H1 (cell line): ENCODE data around the gene SMLR1. TPM values are rescaled to one million over a fixed set of nuclear protein-coding genes. Genes with fewer than 3 reads are reported as not detected.

Experiments used
- CTCF ChIA-PET: fragments of 300-600 bp; sonication (Branson Sonifier 250); formaldehyde crosslinking; loops from one replicate; lab custom pipeline; 2021; ENCODE audit not compliant: partially characterized antibody; lab: Charles Lee
- POLR2A ChIA-PET: fragments of 300-600 bp; sonication (Branson Sonifier 250); formaldehyde crosslinking; loops from one replicate; lab custom pipeline; 2021; ENCODE audit warnings: inconsistent platforms; ENCODE audit not compliant: partially characterized antibody; lab: Charles Lee
- DNase-seq, 2 experiments: peaks; one replicate each; pipeline versions ENCODE4 v3.0.0 to v3.0.0-alpha.2; 2010 to 2022; ENCODE audit warnings: low spot score in 2 of 2, low read depth in 1 of 2, mixed read lengths in 1 of 2
- FAIRE-seq: peaks from 2 replicates; lab custom pipeline; 2011; peaks lifted over from hg19 to GRCh38; lab: Jason Lieb, UNC
- H2AFZ ChIP-seq: 2 replicates; pipeline ENCODE4 v1.8.1; 2012; ENCODE audit warnings: low read length, inconsistent platforms
- H2AK5ac ChIP-seq: 2 replicates; pipeline ENCODE4 v1.6.1; 2013; ENCODE audit warnings: low read depth, low read length
- H2BK120ac ChIP-seq: replicated peaks from 2 replicates; pipeline ENCODE3; 2013; ENCODE audit warnings: low read depth, low read length, inconsistent platforms
- H2BK12ac ChIP-seq: 2 replicates; pipeline ENCODE4 v1.6.1; 2013; ENCODE audit warnings: low read depth, low read length
- H2BK15ac ChIP-seq: 2 replicates; pipeline ENCODE4 v1.6.1; 2013; ENCODE audit warnings: low read length
- H2BK20ac ChIP-seq: 2 replicates; pipeline ENCODE4 v1.6.1; 2013; ENCODE audit warnings: low read length
- H2BK5ac ChIP-seq: 2 replicates; pipeline ENCODE4 v1.6.1; 2013; ENCODE audit warnings: low read depth, low read length
- H3K14ac ChIP-seq: 2 replicates; pipeline ENCODE4 v1.6.1; 2013; ENCODE audit warnings: inconsistent platforms; ENCODE audit not compliant: insufficient read length
- H3K18ac ChIP-seq: 2 replicates; pipeline ENCODE4 v1.6.1; 2013; ENCODE audit warnings: low read length; ENCODE audit errors: extremely low read depth
- H3K23ac ChIP-seq: 2 replicates; pipeline ENCODE4 v1.6.1; 2013; ENCODE audit warnings: inconsistent platforms; ENCODE audit not compliant: insufficient read length
- H3K23me2 ChIP-seq: 2 replicates; pipeline ENCODE4 v1.6.1; 2013; ENCODE audit warnings: low read depth, low read length
- H3K27ac ChIP-seq: 2 replicates; pipeline ENCODE4 v1.6.1; 2011; ENCODE audit warnings: low read depth, low read length, inconsistent platforms
- H3K27me3 ChIP-seq, 4 experiments: replicated peaks in 1 of 4; 1 replicate in 1 of 4; 2 replicates in 3 of 4; pipeline versions ENCODE4 v1.6.1 to v1.8.1; 2011 to 2013; ENCODE audit warnings: low read length in 3 of 4, mild to moderate bottlenecking in 3 of 4, inconsistent platforms in 2 of 4, mixed read lengths in 2 of 4, moderate library complexity in 1 of 4; ENCODE audit not compliant: control insufficient read depth in 3 of 4, insufficient read depth in 3 of 4; ENCODE audit errors: extremely low read depth in 1 of 4
- H3K36me3 ChIP-seq, 4 experiments: 2 replicates each; pipeline versions ENCODE4 v1.6.1 to v1.8.1; 2011 to 2013; ENCODE audit warnings: mild to moderate bottlenecking in 4 of 4, low read length in 3 of 4, moderate library complexity in 2 of 4, control low read depth in 1 of 4, inconsistent platforms in 1 of 4; ENCODE audit not compliant: insufficient read depth in 4 of 4, control insufficient read depth in 2 of 4
- H3K4ac ChIP-seq: replicated peaks from 2 replicates; pipeline ENCODE3; 2013; ENCODE audit warnings: low read length, low read depth, mixed read lengths, inconsistent platforms; ENCODE audit not compliant: insufficient read length
- H3K4me1 ChIP-seq, 4 experiments: replicated peaks in 1 of 4; 1 replicate in 1 of 4; 2 replicates in 3 of 4; pipeline versions ENCODE4 v1.6.1 to v1.8.1; 2011 to 2013; ENCODE audit warnings: low read length in 3 of 4, inconsistent platforms in 2 of 4, mixed read lengths in 1 of 4; ENCODE audit not compliant: insufficient read depth in 4 of 4, control insufficient read depth in 3 of 4
- H3K4me2 ChIP-seq, 2 experiments: 2 replicates each; pipeline versions ENCODE4 v1.6.1 to v1.8.1; 2011 to 2013; ENCODE audit warnings: low read depth in 2 of 2, low read length in 2 of 2, control low read depth in 1 of 2, inconsistent platforms in 1 of 2, mild to moderate bottlenecking in 1 of 2; ENCODE audit not compliant: insufficient read depth in 1 of 2
- H3K4me3 ChIP-seq, 4 experiments: fragments of 200-600, 300-600 bp in 1 of 4; sonication (generic), shearing (Covaris generic), sonication (Bioruptor Twin) in 1 of 4; 2 replicates each; pipeline versions ENCODE4 v1.5.1 to v1.8.1; 2011 to 2016; ENCODE audit warnings: low read length in 4 of 4, low read depth in 3 of 4, control low read depth in 2 of 4, inconsistent platforms in 2 of 4, mild to moderate bottlenecking in 2 of 4, mixed read lengths in 1 of 4, moderate library complexity in 1 of 4; ENCODE audit not compliant: insufficient read depth in 2 of 4; ENCODE audit errors: extremely low read depth in 1 of 4
- H3K56ac ChIP-seq: replicated peaks from 2 replicates; pipeline ENCODE3; 2013; ENCODE audit warnings: low read depth, mild to moderate bottlenecking, mixed read lengths, low read length, inconsistent platforms; ENCODE audit not compliant: insufficient read length
- H3K79me1 ChIP-seq: 2 replicates; pipeline ENCODE4 v1.6.1; 2013; ENCODE audit warnings: low read depth, low read length, control low read depth
- H3K79me2 ChIP-seq, 2 experiments: 2 replicates each; pipeline versions ENCODE4 v1.6.1 to v1.8.1; 2012 to 2013; ENCODE audit warnings: low read length in 2 of 2, mild to moderate bottlenecking in 2 of 2, inconsistent platforms in 1 of 2; ENCODE audit not compliant: insufficient read depth in 2 of 2, control insufficient read depth in 1 of 2
- H3K9ac ChIP-seq, 4 experiments: replicated peaks in 1 of 4; 1 replicate in 1 of 4; 2 replicates in 3 of 4; pipeline versions ENCODE4 v1.6.1 to v1.8.1; 2011 to 2013; ENCODE audit warnings: low read depth in 3 of 4, low read length in 3 of 4, control low read depth in 2 of 4, mild to moderate bottlenecking in 2 of 4, moderate library complexity in 2 of 4, inconsistent platforms in 1 of 4; ENCODE audit errors: extremely low read depth in 1 of 4
- H3K9me3 ChIP-seq, 2 experiments: 2 replicates each; pipeline versions ENCODE4 v1.6.1 to v1.8.1; 2012 to 2013; ENCODE audit warnings: mild to moderate bottlenecking in 2 of 2, moderate library complexity in 2 of 2, control low read depth in 1 of 2, inconsistent platforms in 1 of 2, low read depth in 1 of 2, low read length in 1 of 2, mixed read lengths in 1 of 2; ENCODE audit not compliant: insufficient read depth in 2 of 2
- H4K20me1 ChIP-seq, 2 experiments: replicated peaks in 1 of 2; 2 replicates each; pipeline versions ENCODE3 to v1.8.1; 2011 to 2013; ENCODE audit warnings: inconsistent platforms in 2 of 2, low read length in 2 of 2, mild to moderate bottlenecking in 1 of 2; ENCODE audit not compliant: insufficient read depth in 2 of 2, control insufficient read depth in 1 of 2
- H4K5ac ChIP-seq: 2 replicates; pipeline ENCODE4 v1.6.1; 2013; ENCODE audit warnings: low read length, low read depth, mixed read lengths, inconsistent platforms; ENCODE audit not compliant: insufficient read length
- H4K8ac ChIP-seq: 2 replicates; pipeline ENCODE4 v1.8.0; 2013; ENCODE audit warnings: mild to moderate bottlenecking, moderate library complexity, low read length, inconsistent platforms; ENCODE audit not compliant: insufficient read depth; ENCODE audit errors: extremely low read depth
- H4K91ac ChIP-seq: replicated peaks from 2 replicates; pipeline ENCODE3; 2013; ENCODE audit warnings: low read length, mixed read lengths, inconsistent platforms; ENCODE audit not compliant: insufficient read length
- CBX5 ChIP-seq: fragments of 300-800, 300-1000 bp; sonication (generic); IDR thresholded peaks from 2 replicates; pipeline ENCODE4 v1.7.1; 2016; ENCODE audit warnings: antibody characterized with exemption, low read length, low read depth
- FOSL1 ChIP-seq: IDR thresholded peaks from 2 replicates; pipeline ENCODE4 v1.6.1; 2011; ENCODE audit warnings: mild to moderate bottlenecking, low read depth, low read length, moderate library complexity; ENCODE audit not compliant: insufficient read depth
- HDAC6 ChIP-seq: IDR thresholded peaks from one replicate; pipeline ENCODE4 v1.7.1; 2012; ENCODE audit warnings: low read depth, mild to moderate bottlenecking, inconsistent platforms, low read length, moderate library complexity
- JUN ChIP-seq: IDR thresholded peaks from 2 replicates; pipeline ENCODE4 v1.6.1; 2011; ENCODE audit warnings: low read depth, mild to moderate bottlenecking, improper control_type of control experiment, low read length
- JUND ChIP-seq: IDR thresholded peaks from 2 replicates; pipeline ENCODE4 v1.6.1; 2011; ENCODE audit warnings: mild to moderate bottlenecking, improper control_type of control experiment, low read length
- POLR2AphosphoS5 ChIP-seq: IDR thresholded peaks from 2 replicates; pipeline ENCODE4 v1.6.1; 2011; ENCODE audit warnings: low read depth, low read length
- SRF ChIP-seq: IDR thresholded peaks from 2 replicates; pipeline ENCODE4 v1.6.1; 2011; ENCODE audit warnings: mild to moderate bottlenecking, low read depth, low read length, moderate library complexity
- TBP ChIP-seq: IDR thresholded peaks from 2 replicates; pipeline ENCODE4 v1.6.1; 2011; ENCODE audit warnings: low read depth, low read length, improper control_type of control experiment
- WGBS, 2 experiments: shearing (Covaris generic) in 1 of 2; methylation state at CpG; one replicate each; pipeline versions ENCODE4 v1.1.6 to v1.1.7; 2013 to 2015; ENCODE audit warnings: low lambda C conversion rate in 2 of 2, mixed read lengths in 2 of 2, inconsistent platforms in 1 of 2, low coverage in 1 of 2, missing lambda C conversion rate in 1 of 2; ENCODE audit not compliant: insufficient replicate concordance in 2 of 2, insufficient coverage in 1 of 2, insufficient read length in 1 of 2; ENCODE audit errors: extremely low coverage in 1 of 2, missing lambda C conversion rate in 1 of 2; 5-methylcytosine and 5-hydroxymethylcytosine counted together
- polyA plus RNA-seq, 7 experiments: library from polyadenylated mRNA; depleted of rRNA in 3 of 7; stranded (reverse) in 5 of 7; unstranded in 2 of 7; fragments of >200 nt in 5 of 7; fragments of 200-250 nt in 2 of 7; gene quantifications; 1 replicate in 5 of 7; 2 replicates in 1 of 7; 4 replicates in 1 of 7; pipeline versions ENCODE4 v1.2.1 to v1.2.3, GENCODE V29; 2011 to 2013; ENCODE audit warnings: missing spikeins in 2 of 7, mixed read lengths in 2 of 7
- total RNA-seq: library from RNA; stranded (reverse); fragmentation: NEBNext Ultra II Directional; extraction: Animal tissue kit (Norgen Biotek cat#: 25700); gene quantifications from 2 replicates; pipeline ENCODE4 v1.2.1, GENCODE V29; 2021
- TF ChIP-seq, protein P1 (sequence below), 3 experiments: IDR thresholded peaks; 1 replicate in 2 of 3; 2 replicates in 1 of 3; pipeline versions ENCODE4 v1.5.1 to v1.6.1; 2011; ENCODE audit warnings: low read length in 3 of 3, mild to moderate bottlenecking in 3 of 3, inconsistent platforms in 2 of 3, low read depth in 1 of 3, moderate library complexity in 1 of 3; ENCODE audit not compliant: insufficient read depth in 1 of 3; ENCODE audit errors: control extremely low read depth in 1 of 3

Gene SMLR1
- total and polyA plus RNA-seq, 2 of the 8 experiments (the other 6 are each of a cell fraction or from before 2014, with no cell fraction given), result not detected

DNA sequence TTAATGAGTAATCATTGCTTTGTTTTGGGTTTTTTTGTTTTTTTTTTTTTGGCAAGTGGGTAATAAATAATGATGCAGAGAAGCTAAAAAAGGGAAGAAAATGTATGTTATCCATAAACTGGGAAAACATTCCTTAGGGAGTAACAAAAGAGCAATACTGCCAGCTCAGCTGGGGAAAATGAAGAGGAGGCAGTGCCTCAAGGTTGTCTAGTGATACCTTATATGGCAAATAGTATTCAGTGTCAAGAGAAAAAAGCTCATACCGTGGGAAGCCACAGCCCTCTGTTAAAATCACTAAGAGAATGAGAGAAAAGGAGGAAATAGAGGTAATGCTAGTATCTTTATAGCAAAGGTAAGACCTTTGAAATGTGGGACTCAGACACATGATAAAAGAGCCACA, 47.1 kb upstream of the SMLR1 start:
- Histone ChIP-seq H3K23ac (no peak overlapping the region), H3K27ac (no peak overlapping the region)
- TF ChIP-seq TBP (no peak), JUN (no peak), POLR2AphosphoS5 (no peak), SRF (no peak), CBX5 (no peak), HDAC6 (no peak), FOSL1 (no peak), JUND (no peak)
- TF ChIP-seq, protein P1, sequence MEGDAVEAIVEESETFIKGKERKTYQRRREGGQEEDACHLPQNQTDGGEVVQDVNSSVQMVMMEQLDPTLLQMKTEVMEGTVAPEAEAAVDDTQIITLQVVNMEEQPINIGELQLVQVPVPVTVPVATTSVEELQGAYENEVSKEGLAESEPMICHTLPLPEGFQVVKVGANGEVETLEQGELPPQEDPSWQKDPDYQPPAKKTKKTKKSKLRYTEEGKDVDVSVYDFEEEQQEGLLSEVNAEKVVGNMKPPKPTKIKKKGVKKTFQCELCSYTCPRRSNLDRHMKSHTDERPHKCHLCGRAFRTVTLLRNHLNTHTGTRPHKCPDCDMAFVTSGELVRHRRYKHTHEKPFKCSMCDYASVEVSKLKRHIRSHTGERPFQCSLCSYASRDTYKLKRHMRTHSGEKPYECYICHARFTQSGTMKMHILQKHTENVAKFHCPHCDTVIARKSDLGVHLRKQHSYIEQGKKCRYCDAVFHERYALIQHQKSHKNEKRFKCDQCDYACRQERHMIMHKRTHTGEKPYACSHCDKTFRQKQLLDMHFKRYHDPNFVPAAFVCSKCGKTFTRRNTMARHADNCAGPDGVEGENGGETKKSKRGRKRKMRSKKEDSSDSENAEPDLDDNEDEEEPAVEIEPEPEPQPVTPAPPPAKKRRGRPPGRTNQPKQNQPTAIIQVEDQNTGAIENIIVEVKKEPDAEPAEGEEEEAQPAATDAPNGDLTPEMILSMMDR (IDR thresholded peaks at IDR 0.05; ENCODE audit: control extremely low read depth in 1 of 3, insufficient read depth in 1 of 3, low read depth in 1 of 3, low read length in 3 of 3), result no peak

More for the DNA sequence above, 47.1 kb upstream of the SMLR1 start:
- no peak overlapping the region for H2AK5ac ChIP-seq
- H2AFZ ChIP-seq, result no peak overlapping the region
- H3K79me1 ChIP-seq, result no peaks in the 10 kb centered on the region
- H3K79me2 ChIP-seq, result no peaks in the 10 kb centered on the region
- FAIRE-seq (no peak), DNase-seq (no peak)
- no peak overlapping the region for H4K5ac ChIP-seq
- no peak overlapping the region for H3K14ac ChIP-seq
- CTCF ChIA-PET, result no interaction called here
- H3K36me3 ChIP-seq, result no peaks in the 10 kb centered on the region
- no peak overlapping the region for H2BK20ac ChIP-seq
- no peak overlapping the region for H2BK12ac ChIP-seq
- no peak overlapping the region for H3K4me3 ChIP-seq
- no peaks in the 10 kb centered on the region for H3K9me3 ChIP-seq
- H2BK15ac ChIP-seq, result no peak overlapping the region
- H3K9ac ChIP-seq, result no peak overlapping the region
- WGBS, 2 experiments, result 95% methylated on average over 1 of the region's 1 CpG; no CpG with 5 or more reads in 1 of the 2 experiments
- H3K4me2 ChIP-seq, result no peak overlapping the region
- no peak overlapping the region for H3K18ac ChIP-seq
- H3K4me1 ChIP-seq, result no peaks in the 10 kb centered on the region
- H4K8ac ChIP-seq, result no peak overlapping the region
- no peak overlapping the region for H3K4ac ChIP-seq
- POLR2A ChIA-PET, result no interaction called here
- no peaks in the 10 kb centered on the region for H3K27me3 ChIP-seq
- no peak overlapping the region for H3K56ac ChIP-seq
- H3K23me2 ChIP-seq, result no peaks in the 10 kb centered on the region
- H2BK5ac ChIP-seq, result no peak overlapping the region
- no peak overlapping the region for H2BK120ac ChIP-seq
- no peak overlapping the region for H4K91ac ChIP-seq
- no peaks in the 10 kb centered on the region for H4K20me1 ChIP-seq
